ENCODE data around the gene DLGAP1.
"Not testable (repeated sequence)": the region's sequence is repeated elsewhere in the genome, so short reads cannot be mapped to it uniquely, and the experiment has no call there.

DLGAP1 gene

GRCh38 chr18:3593381-3593903, 861.7 kb downstream of the DLGAP1 start:
- Mint-ChIP-seq H3K27ac (peak overlapping the region; percentile 99), H3K9me3 (no peaks in the 10 kb centered on the region), H3K36me3 (ENCODE audit: low read depth) (peaks cover 21% of the 10 kb centered on the region), H3K4me3 (peak overlapping the region; percentile 75), H3K27me3 (no peaks in the 10 kb centered on the region), H3K4me1 (ENCODE audit: low read depth) (peaks cover 44% of the 10 kb centered on the region)
- intact Hi-C loops (cut with micrococcal nuclease): loop anchor here (1.0 to 10.0 kb wide), 3 partner anchors 144 to 959 kb away; no protein-coding TSS in a partner anchor

GRCh38 chr18:3592864-3593263, 862.2 kb downstream of the DLGAP1 start:
- peak overlapping the region; percentile 99 for H3K27ac Mint-ChIP-seq
- no peak overlapping the region for H3K4me3 Mint-ChIP-seq
- intact Hi-C loops (cut with micrococcal nuclease): loop anchor here (1.0 to 10.0 kb wide), 3 partner anchors 144 to 958 kb away; no protein-coding TSS in a partner anchor
- H3K9me3 Mint-ChIP-seq: no peaks in the 10 kb centered on the region
- no peaks in the 10 kb centered on the region for H3K27me3 Mint-ChIP-seq
- H3K4me1 Mint-ChIP-seq (ENCODE audit: low read depth): peaks cover 40% of the 10 kb centered on the region
- H3K36me3 Mint-ChIP-seq (ENCODE audit: low read depth): peaks cover 16% of the 10 kb centered on the region

- Mint-ChIP-seq H3K36me3 (ENCODE audit: low read depth) (no peaks in the 10 kb centered on the region), H3K27ac (no peak overlapping the region), H3K9me3 (no peaks in the 10 kb centered on the region), H3K4me1 (ENCODE audit: low read depth) (peaks cover 25% of the 10 kb centered on the region), H3K27me3 (no peaks in the 10 kb centered on the region), H3K4me3 (no peak overlapping the region)
- intact Hi-C loops (cut with micrococcal nuclease): loop anchor here (10.0 kb wide), 2 partner anchors 285 to 955 kb away; no protein-coding TSS in a partner anchor
These were observed 864.9 kb downstream of the DLGAP1 start for GRCh38 chr18:3590096-3590630.

- Mint-ChIP-seq H3K27ac (peak overlapping the region; percentile 30), H3K4me1 (ENCODE audit: low read depth) (peaks cover 25% of the 10 kb centered on the region), H3K4me3 (no peak overlapping the region), H3K9me3 (no peaks in the 10 kb centered on the region), H3K27me3 (no peaks in the 10 kb centered on the region), H3K36me3 (ENCODE audit: low read depth) (no peaks in the 10 kb centered on the region)
- intact Hi-C loops (cut with micrococcal nuclease): loop anchor here (1.0 kb wide), 1 partner anchor 305 kb away; no protein-coding TSS in a partner anchor
These were observed 869.2 kb downstream of the DLGAP1 start for GRCh38 chr18:3585656-3586509.

GRCh38 chr18:3584897-3585460, 870.1 kb downstream of the DLGAP1 start:
- Mint-ChIP-seq H3K9me3 (no peaks in the 10 kb centered on the region), H3K36me3 (ENCODE audit: low read depth) (no peaks in the 10 kb centered on the region), H3K27me3 (no peaks in the 10 kb centered on the region), H3K27ac (peak overlapping the region; percentile 30), H3K4me1 (ENCODE audit: low read depth) (peaks cover 25% of the 10 kb centered on the region), H3K4me3 (no peak overlapping the region)
- intact Hi-C loops (cut with micrococcal nuclease): no loop called here

GRCh38 chr18:3584266-3584861, 870.7 kb downstream of the DLGAP1 start:
- intact Hi-C loops (cut with micrococcal nuclease): no loop called here
- Mint-ChIP-seq H3K36me3 (ENCODE audit: low read depth) (no peaks in the 10 kb centered on the region), H3K4me1 (ENCODE audit: low read depth) (peaks cover 25% of the 10 kb centered on the region), H3K27me3 (no peaks in the 10 kb centered on the region), H3K27ac (no peak overlapping the region), H3K4me3 (no peak overlapping the region), H3K9me3 (no peaks in the 10 kb centered on the region)

- Mint-ChIP-seq H3K36me3 (ENCODE audit: low read depth) (no peaks in the 10 kb centered on the region), H3K4me3 (no peak overlapping the region), H3K27ac (no peak overlapping the region), H3K4me1 (ENCODE audit: low read depth) (peaks cover 25% of the 10 kb centered on the region), H3K9me3 (no peaks in the 10 kb centered on the region), H3K27me3 (no peaks in the 10 kb centered on the region)
- intact Hi-C loops (cut with micrococcal nuclease): no loop called here
These were observed 871.2 kb downstream of the DLGAP1 start for GRCh38 chr18:3583873-3584247.

GRCh38 chr18:3583106-3583872, 871.8 kb downstream of the DLGAP1 start:
- Mint-ChIP-seq H3K4me1 (ENCODE audit: low read depth) (peaks cover 25% of the 10 kb centered on the region), H3K27ac (peak overlapping the region; percentile 45)
- H3K27me3 Mint-ChIP-seq; H3K36me3 Mint-ChIP-seq (ENCODE audit: low read depth); H3K4me3 Mint-ChIP-seq; H3K9me3 Mint-ChIP-seq; intact Hi-C loops (cut with micrococcal nuclease): not testable (repeated sequence)

GRCh38 chr18:3581890-3582289, 873.2 kb downstream of the DLGAP1 start:
- intact Hi-C loops (cut with micrococcal nuclease): no loop called here

GRCh38 chr18:3580523-3581025, 874.5 kb downstream of the DLGAP1 start:
- H3K36me3 Mint-ChIP-seq (ENCODE audit: low read depth); H3K27me3 Mint-ChIP-seq; H3K27ac Mint-ChIP-seq; H3K9me3 Mint-ChIP-seq; intact Hi-C loops (cut with micrococcal nuclease); H3K4me3 Mint-ChIP-seq: not testable (repeated sequence)
- H3K4me1 Mint-ChIP-seq (ENCODE audit: low read depth): peaks cover 19% of the 10 kb centered on the region

More at GRCh38 chr18:3581890-3582289, 873.2 kb downstream of the DLGAP1 start:
- Mint-ChIP-seq H3K36me3 (ENCODE audit: low read depth) (no peaks in the 10 kb centered on the region), H3K9me3 (no peaks in the 10 kb centered on the region), H3K27me3 (no peaks in the 10 kb centered on the region), H3K27ac (no peak overlapping the region), H3K4me1 (ENCODE audit: low read depth) (peaks cover 25% of the 10 kb centered on the region), H3K4me3 (no peak overlapping the region)

- Mint-ChIP-seq H3K4me1 (ENCODE audit: low read depth) (peaks cover 10% of the 10 kb centered on the region), H3K4me3 (no peak overlapping the region), H3K27me3 (no peaks in the 10 kb centered on the region), H3K27ac (no peak overlapping the region), H3K9me3 (no peaks in the 10 kb centered on the region), H3K36me3 (ENCODE audit: low read depth) (no peaks in the 10 kb centered on the region)
- intact Hi-C loops (cut with micrococcal nuclease): no loop called here
These were observed 875.4 kb downstream of the DLGAP1 start for GRCh38 chr18:3579701-3580100.

GRCh38 chr18:3578621-3579020, 876.5 kb downstream of the DLGAP1 start:
- Mint-ChIP-seq H3K36me3 (ENCODE audit: low read depth) (no peaks in the 10 kb centered on the region), H3K27me3 (no peaks in the 10 kb centered on the region), H3K4me1 (ENCODE audit: low read depth) (peaks cover 7% of the 10 kb centered on the region), H3K4me3 (no peak overlapping the region), H3K9me3 (no peaks in the 10 kb centered on the region), H3K27ac (no peak overlapping the region)
- intact Hi-C loops (cut with micrococcal nuclease): no loop called here

GRCh38 chr18:3577281-3577855, 877.7 kb downstream of the DLGAP1 start:
- Mint-ChIP-seq H3K27me3 (no peaks in the 10 kb centered on the region), H3K4me3 (no peak overlapping the region), H3K4me1 (ENCODE audit: low read depth) (no peaks in the 10 kb centered on the region), H3K9me3 (no peaks in the 10 kb centered on the region), H3K36me3 (ENCODE audit: low read depth) (no peaks in the 10 kb centered on the region), H3K27ac (no peak overlapping the region)
- intact Hi-C loops (cut with micrococcal nuclease): no loop called here

All from dendritic cell treated with granulocyte-macrophage colony-stimulating factor and Interleukin-4, amounts not matched to agents 40 ng/mL and 50 ng/mL, for 4 days (primary cell).